Body of pancreas (tissue), 4 donors: Measurements from ENCODE around the gene TGM4. TPM values are rescaled to one million over a fixed set of nuclear protein-coding genes. Genes with fewer than 3 reads are reported as not detected.
"Not testable (repeated sequence)": the region's sequence is repeated elsewhere in the genome, so short reads cannot be mapped to it uniquely, and the experiment has no call there.

Experiments used
- ATAC-seq: fragments of 150-250 bp; one replicate; pipeline ENCODE4 v1.9.1; 2016
- DNase-seq, 4 donors: peaks; one replicate each; pipeline ENCODE4 v3.0.0-alpha.2; 2019
- H3K27ac ChIP-seq, 4 donors: fragments of 200-600 bp; sonication (generic); 1 replicate in 3 of 4; 2 replicates in 1 of 4; pipeline versions ENCODE4 v1.5.1 to v1.6.1; 2016 to 2019; ENCODE audit warnings: mild to moderate bottlenecking in 1 of 4, mixed read lengths in 1 of 4, moderate library complexity in 1 of 4
- H3K27me3 ChIP-seq, 2 donors: fragments of 200-600 bp; sonication (generic); one replicate each; pipeline ENCODE4 v1.6.0; 2016; ENCODE audit warnings: mild to moderate bottlenecking in 1 of 2
- H3K36me3 ChIP-seq, 2 donors: fragments of 200-600 bp; sonication (generic); replicated peaks in 1 of 2; 2 replicates each; pipeline ENCODE4 v1.5.1; 2016; ENCODE audit warnings: low read depth in 2 of 2; ENCODE audit not compliant: insufficient read depth in 1 of 2
- H3K4me1 ChIP-seq: fragments of 200-600 bp; sonication (generic); one replicate; pipeline ENCODE4 v1.6.0; 2016
- H3K4me3 ChIP-seq, 2 donors: fragments of 200-600 bp; sonication (generic); 1 replicate in 1 of 2; 2 replicates in 1 of 2; pipeline ENCODE4 v1.5.1; 2016 to 2019
- H3K9me3 ChIP-seq, 3 donors: fragments of 200-600 bp; sonication (generic); 1 replicate in 2 of 3; 2 replicates in 1 of 3; pipeline ENCODE4 v1.5.1; 2016
- POLR2A ChIP-seq, 3 donors: fragments of 450-650 bp; IDR thresholded peaks; one replicate each; pipeline ENCODE4 v1.6.1; 2016; ENCODE audit warnings: antibody characterized with exemption in 3 of 3, mild to moderate bottlenecking in 2 of 3
- WGBS, 2 donors: methylation state at CpG; one replicate each; pipeline ENCODE4 v1.1.5; 2017; 5-methylcytosine and 5-hydroxymethylcytosine counted together
- intact Hi-C: fragments of 100-400 bp; cut with DNase I; formaldehyde crosslinking; loops from one replicate; pipeline ENCODE4 v1.15.1; 2023
- total RNA-seq, 2 donors: library from RNA; depleted of rRNA; stranded (reverse); fragments of >200 nt; gene quantifications; one replicate each; pipeline ENCODE4 v1.1.0, GENCODE V29; 2016
- TF ChIP-seq, protein P1 (sequence below), 7 experiments: fragments of 450-650 bp in 4 of 7; fragments of 200-600 bp in 3 of 7; sonication (generic) in 3 of 7; IDR thresholded peaks; one replicate each; pipeline ENCODE4 v1.5.1; 2016 to 2019; ENCODE audit warnings: antibody characterized with exemption in 7 of 7

TGM4 gene
- total RNA-seq, 2 donors from 2014 or later: not detected

DNA sequence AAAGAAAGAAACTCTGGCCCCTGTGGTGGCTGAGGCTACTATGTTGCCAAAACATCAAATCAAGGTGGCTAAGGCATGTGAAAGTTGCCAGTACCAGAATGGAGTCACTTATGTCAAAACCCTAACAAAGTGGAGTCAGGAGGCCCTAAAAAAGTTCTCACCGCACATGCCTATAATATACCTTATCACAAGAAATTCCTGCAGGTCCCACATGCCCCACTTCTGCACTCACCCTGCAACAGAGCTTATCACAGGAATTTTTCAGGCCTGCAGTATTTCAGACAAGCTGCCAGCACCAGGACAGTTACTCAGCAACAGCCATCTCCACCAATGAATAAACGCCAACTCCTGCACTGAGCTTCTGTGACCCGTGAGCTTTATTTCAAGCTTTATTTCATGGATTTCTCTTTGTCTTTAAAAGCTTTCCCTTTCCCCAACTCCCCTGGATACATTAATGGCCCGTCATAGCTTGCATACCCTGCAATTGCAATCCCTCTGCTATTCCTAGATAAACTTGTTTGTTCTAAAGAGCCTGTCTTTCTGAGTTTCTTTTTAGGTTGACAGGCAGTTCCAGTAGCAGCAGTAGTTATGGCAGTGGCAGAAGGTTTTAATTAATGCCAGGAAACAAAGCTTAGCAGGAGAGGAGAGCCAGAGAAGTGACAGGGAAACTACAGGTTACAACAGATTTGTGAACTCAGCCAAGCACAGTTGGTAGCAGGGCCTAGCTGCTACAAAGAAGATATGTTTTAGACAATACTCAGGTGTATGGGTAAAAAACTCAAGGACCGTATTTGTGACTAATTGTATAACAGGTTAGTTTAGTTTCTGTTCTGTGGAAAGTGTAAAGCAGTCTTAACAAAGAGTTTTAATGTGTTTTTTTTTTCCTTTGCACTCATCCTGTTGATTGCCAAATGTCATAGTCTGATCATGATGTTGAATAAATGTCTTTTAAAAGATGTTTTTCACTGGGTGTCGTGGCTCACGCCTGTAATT lies 28.6 kb upstream of the TGM4 start:
- intact Hi-C loops: no loop called here
- ATAC-seq (peak; percentile 86), DNase-seq (peak in 3 of 4 donors; percentile 29 to 58 (median 39))
- Histone ChIP-seq H3K4me1 (peaks cover 8% of the 10 kb centered on the region), H3K27ac (peak overlapping the region in 3 of 4 donors; percentile 31 to 75 (median 69)), H3K36me3 (no peaks in the 10 kb centered on the region), H3K9me3 (no peaks in the 10 kb centered on the region), H3K27me3 (no peaks in the 10 kb centered on the region), H3K4me3 (no peak overlapping the region)
- WGBS, 2 donors: 48 to 50% methylated on average over 7 of the region's 7 CpGs
- no peak for TF ChIP-seq POLR2A (IDR thresholded peaks at IDR 0.05)
- TF ChIP-seq, protein P1, sequence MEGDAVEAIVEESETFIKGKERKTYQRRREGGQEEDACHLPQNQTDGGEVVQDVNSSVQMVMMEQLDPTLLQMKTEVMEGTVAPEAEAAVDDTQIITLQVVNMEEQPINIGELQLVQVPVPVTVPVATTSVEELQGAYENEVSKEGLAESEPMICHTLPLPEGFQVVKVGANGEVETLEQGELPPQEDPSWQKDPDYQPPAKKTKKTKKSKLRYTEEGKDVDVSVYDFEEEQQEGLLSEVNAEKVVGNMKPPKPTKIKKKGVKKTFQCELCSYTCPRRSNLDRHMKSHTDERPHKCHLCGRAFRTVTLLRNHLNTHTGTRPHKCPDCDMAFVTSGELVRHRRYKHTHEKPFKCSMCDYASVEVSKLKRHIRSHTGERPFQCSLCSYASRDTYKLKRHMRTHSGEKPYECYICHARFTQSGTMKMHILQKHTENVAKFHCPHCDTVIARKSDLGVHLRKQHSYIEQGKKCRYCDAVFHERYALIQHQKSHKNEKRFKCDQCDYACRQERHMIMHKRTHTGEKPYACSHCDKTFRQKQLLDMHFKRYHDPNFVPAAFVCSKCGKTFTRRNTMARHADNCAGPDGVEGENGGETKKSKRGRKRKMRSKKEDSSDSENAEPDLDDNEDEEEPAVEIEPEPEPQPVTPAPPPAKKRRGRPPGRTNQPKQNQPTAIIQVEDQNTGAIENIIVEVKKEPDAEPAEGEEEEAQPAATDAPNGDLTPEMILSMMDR (IDR thresholded peaks at IDR 0.05): no peak

DNA sequence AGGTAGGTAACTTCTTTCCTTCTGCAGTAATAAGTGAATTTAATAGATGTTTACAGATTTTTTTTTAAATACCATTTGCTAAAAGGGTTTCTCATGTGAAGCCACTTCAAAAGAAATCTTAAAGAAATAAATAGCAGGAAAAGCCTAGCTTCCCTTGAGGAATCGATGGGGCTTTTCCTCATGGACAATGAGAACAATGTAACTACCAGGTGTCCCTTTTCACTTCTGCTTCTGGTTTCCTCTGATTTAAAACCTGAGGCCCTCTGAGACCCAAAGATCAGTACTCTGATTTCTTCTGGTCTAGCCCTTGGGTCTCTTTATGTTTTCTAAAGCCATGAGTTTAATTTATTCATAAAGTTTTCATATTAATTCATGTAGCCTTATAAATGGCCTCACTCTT lies 25.8 kb upstream of the TGM4 start:
- Histone ChIP-seq H3K4me3 (no peak overlapping the region), H3K4me1 (peaks cover 8% of the 10 kb centered on the region), H3K36me3 (no peaks in the 10 kb centered on the region), H3K9me3 (no peaks in the 10 kb centered on the region), H3K27ac (no peak overlapping the region), H3K27me3 (no peaks in the 10 kb centered on the region)
- 86 to 96% methylated on average over 1 of the region's 1 CpG for WGBS, 2 donors
- intact Hi-C loops: no loop called here
- ATAC-seq: no peak
- no peak for TF ChIP-seq POLR2A (IDR thresholded peaks at IDR 0.05)
- TF ChIP-seq, protein P1 (IDR thresholded peaks at IDR 0.05): no peak
- no peak for DNase-seq

DNA sequence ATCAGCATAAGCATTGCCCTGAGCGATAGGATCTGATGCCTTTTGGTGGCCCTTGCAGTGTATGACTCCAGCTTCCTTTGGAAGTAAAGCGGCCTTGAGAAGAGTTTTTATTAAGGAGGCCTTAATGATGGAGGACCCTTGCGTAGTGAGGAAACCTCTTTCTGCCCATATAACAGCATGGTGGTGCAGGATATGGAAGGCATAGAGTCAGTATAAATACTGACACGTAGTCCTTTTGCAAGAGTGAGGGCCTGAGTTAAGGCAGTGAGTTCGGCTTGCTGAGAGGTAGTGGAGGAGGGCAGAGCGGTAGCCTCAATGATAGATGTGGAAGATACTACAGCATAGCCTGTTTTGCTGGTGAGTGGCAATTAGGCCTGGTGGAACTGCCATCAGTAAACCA lies 17.7 kb upstream of the TGM4 start:
- WGBS, 2 donors: 95 to 96% methylated on average over 6 of the region's 6 CpGs
- H3K27ac ChIP-seq, H3K27me3 ChIP-seq, H3K36me3 ChIP-seq, ATAC-seq, H3K4me3 ChIP-seq, H3K4me1 ChIP-seq, DNase-seq, intact Hi-C loops, H3K9me3 ChIP-seq: not testable (repeated sequence)

DNA sequence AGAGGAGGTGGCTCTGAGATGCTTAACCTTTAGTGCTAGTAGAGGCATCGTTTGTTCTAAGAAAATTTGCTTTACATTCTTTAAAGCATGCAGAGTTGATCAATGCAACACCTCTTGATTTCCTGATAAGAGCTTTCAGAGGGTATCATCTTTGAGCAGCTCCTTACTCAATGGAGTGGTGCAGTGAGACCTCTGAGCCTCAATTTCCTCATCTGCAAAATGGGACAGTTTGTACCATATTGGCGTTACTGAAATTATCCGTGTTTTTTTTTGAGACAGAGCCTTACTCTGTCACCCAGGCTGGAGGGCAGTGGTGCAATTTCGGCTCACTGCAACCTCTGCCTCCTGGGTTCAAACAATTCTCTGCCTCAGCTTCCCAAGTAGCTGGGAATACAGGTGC lies 14.3 kb upstream of the TGM4 start:
- H3K36me3 ChIP-seq: no peaks in the 10 kb centered on the region
- no peaks in the 10 kb centered on the region for H3K9me3 ChIP-seq
- H3K27ac ChIP-seq: no peak overlapping the region
- H3K4me3 ChIP-seq: no peak overlapping the region
- no peaks in the 10 kb centered on the region for H3K27me3 ChIP-seq
- intact Hi-C loops: no loop called here
- DNase-seq (no peak), ATAC-seq (no peak)
- peaks cover 20% of the 10 kb centered on the region for H3K4me1 ChIP-seq
- WGBS, 2 donors: 87 to 88% methylated on average over 4 of the region's 4 CpGs
- TF ChIP-seq, protein P1 (IDR thresholded peaks at IDR 0.05): no peak
- TF ChIP-seq POLR2A (IDR thresholded peaks at IDR 0.05): no peak

DNA sequence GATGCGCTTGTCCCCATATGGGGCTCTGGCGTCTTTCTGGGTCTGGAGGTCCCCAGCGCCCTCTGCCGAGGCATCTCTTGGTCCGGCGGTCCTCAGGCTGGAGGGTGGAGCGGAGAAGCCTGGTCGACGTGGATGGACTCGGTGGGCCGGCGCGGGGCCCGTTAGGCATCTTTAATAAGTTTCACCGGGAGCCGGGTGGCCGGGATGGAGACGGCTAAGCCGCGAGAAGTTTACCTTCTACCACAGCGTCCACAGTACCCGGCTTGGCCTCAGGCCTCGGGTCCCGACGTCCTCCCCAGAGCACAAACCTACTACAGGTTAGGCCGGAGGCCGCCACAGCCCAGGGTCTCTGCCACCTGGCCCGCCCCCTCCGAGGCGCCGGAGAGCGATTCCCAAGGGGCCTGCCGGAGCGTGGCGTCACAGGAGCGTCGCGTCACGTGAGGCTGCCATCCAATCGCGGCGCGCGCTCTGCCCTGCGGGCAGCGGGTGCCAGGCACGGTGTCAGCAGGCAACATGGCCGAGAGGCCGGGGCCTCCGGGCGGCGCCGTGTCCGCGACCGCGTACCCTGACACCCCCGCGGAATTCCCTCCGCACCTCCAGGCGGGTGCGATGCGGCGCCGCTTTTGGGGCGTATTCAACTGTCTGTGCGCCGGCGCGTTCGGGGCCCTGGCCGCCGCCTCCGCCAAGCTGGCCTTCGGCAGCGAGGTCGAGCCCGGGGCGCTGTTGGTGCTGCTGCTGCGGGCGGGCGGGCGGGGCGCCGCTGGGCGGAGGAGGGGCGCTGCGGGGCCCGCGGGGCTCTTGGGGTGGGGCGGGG lies 12.8 kb upstream of the TGM4 start, which contains the start of gene TMEM42:
TMEM42 (plus strand) TSS at position 501 of the 814 bp plus-strand sequence; CDS start at position 514, 13 bp downstream.
- peak within 1 kb of the TSS; percentile 18 to 60 for H3K4me3 ChIP-seq

More for the DNA sequence above, 12.8 kb upstream of the TGM4 start, which contains the start of gene TMEM42:
- no peaks in the 10 kb centered on the region for H3K36me3 ChIP-seq
- ATAC-seq (peak; percentile 98), DNase-seq (peak; percentile 87 to 91 (median 89))
- WGBS, 2 donors: 2 to 5% methylated on average over 36 to 59 of the region's 91 CpGs
- peak within 1 kb of the TSS; percentile 70 to 90 (median 82) for H3K27ac ChIP-seq
- no peaks in the 10 kb centered on the region for H3K9me3 ChIP-seq
- peaks cover 20% of the 10 kb centered on the region for H3K4me1 ChIP-seq
- intact Hi-C loops: no loop called here
- TF ChIP-seq, protein P1 (IDR thresholded peaks at IDR 0.05): peak in 3 of 7 experiments; percentile 6 to 9 (median 8)
- peak; percentile 86 to 87 (median 86) for TF ChIP-seq POLR2A (IDR thresholded peaks at IDR 0.05)
- H3K27me3 ChIP-seq: no peaks in the 10 kb centered on the region
